A673 (cell line): ENCODE measurements around the gene VGLL1.

Experiments
- CTCF ChIP-seq: fragments of 300-800, 200-600 bp; sonication (generic); conservative IDR thresholded peaks from 2 replicates; pipeline ENCODE4 v1.5.1; 2017; ENCODE audit warnings: low read depth, mild to moderate bottlenecking, antibody characterized with exemption, low read length, moderate library complexity, mixed read lengths
- EZH2 ChIP-seq: fragments of 200-600 bp; sonication (generic); IDR thresholded peaks from 2 replicates; pipeline ENCODE4 v1.6.1; 2017; ENCODE audit warnings: borderline replicate concordance, low read depth, mild to moderate bottlenecking, mixed read lengths, antibody characterized with exemption, low read length; ENCODE audit not compliant: poor library complexity, severe bottlenecking

GRCh38 chrX:136525738-136526606, 6.0 kb upstream of the VGLL1 start:
- no peak for TF ChIP-seq CTCF
- TF ChIP-seq EZH2: no peak
